ENCODE data around the gene DCTN2. TPM values are rescaled to one million over a fixed set of nuclear protein-coding genes. Genes with fewer than 3 reads are reported as not detected.

Gene DCTN2
- polyA plus RNA-seq, 1 donor (not counting 4 experiments of a cell fraction or from before 2014, with no cell fraction given), result 132 TPM

GRCh38 chr12:57552306-57552651 lies 5.3 kb upstream of the DCTN2 start:
- FAIRE-seq, result no peak
- Histone ChIP-seq H3K9me1 (ENCODE audit: control insufficient read depth, extremely low read depth, insufficient read depth, low read length) (no peaks in the 10 kb centered on the region), H3K9me3 (ENCODE audit: control insufficient read depth, low read depth, low read length) (no peaks in the 10 kb centered on the region), H2AFZ (ENCODE audit: control insufficient read depth, low read length) (no peak overlapping the region), H3K4me2 (ENCODE audit: control insufficient read depth, extremely low read depth, insufficient read depth, low read depth, low read length) (no peak overlapping the region), H3K36me3 (ENCODE audit: control insufficient read depth in 2 of 2, extremely low read depth in 1 of 2, insufficient read depth in 2 of 2, low read length in 2 of 2) (no peaks in the 10 kb centered on the region), H3K4me3 (ENCODE audit: control insufficient read depth in 2 of 3, extremely low read depth in 1 of 3, insufficient read depth in 2 of 3, low read depth in 1 of 3, low read length in 3 of 3) (no peak overlapping the region), H3K79me2 (ENCODE audit: control insufficient read depth, insufficient read depth, low read length) (no peaks in the 10 kb centered on the region), H4K20me1 (ENCODE audit: control insufficient read depth, extremely low read depth, insufficient read depth, low read length) (no peaks in the 10 kb centered on the region), H3K9ac (ENCODE audit: control insufficient read depth, extremely low read depth, insufficient read depth, low read length) (no peak overlapping the region), H3K27me3 (ENCODE audit: control insufficient read depth, extremely low read depth, insufficient read depth, low read length) (peaks cover 26% of the 10 kb centered on the region), H3K4me1 (ENCODE audit: control insufficient read depth, extremely low read depth, insufficient read depth, low read length) (peaks cover 3% of the 10 kb centered on the region), H3K27ac (ENCODE audit: control insufficient read depth, insufficient read depth, low read length) (no peak overlapping the region)
- dilution Hi-C loops (cut with MboI; ENCODE audit: extremely low pct_ligation_motif_present, low sequenced_read_pairs), result no loop called here
- DNase-seq (ENCODE audit: low read depth, low spot score), result no peak
- no peak for TF ChIP-seq EZH2 (IDR thresholded peaks at IDR 0.05; ENCODE audit: low read length)
- TF ChIP-seq CTCF (optimal IDR thresholded peaks at IDR 0.05 in 1 of 3, IDR thresholded peaks at IDR 0.05 in 1 of 3, conservative IDR thresholded peaks at IDR 0.05 in 1 of 3; ENCODE audit: extremely low read depth in 1 of 3, insufficient read depth in 2 of 3, low read length in 3 of 3), result no peak

- no peak for TF ChIP-seq CTCF (optimal IDR thresholded peaks at IDR 0.05 in 1 of 3, IDR thresholded peaks at IDR 0.05 in 1 of 3, conservative IDR thresholded peaks at IDR 0.05 in 1 of 3; ENCODE audit: extremely low read depth in 1 of 3, insufficient read depth in 2 of 3, low read length in 3 of 3)
- no peak for TF ChIP-seq EZH2 (IDR thresholded peaks at IDR 0.05; ENCODE audit: low read length)
- H3K27ac ChIP-seq (ENCODE audit: control insufficient read depth, insufficient read depth, low read length), result no peak overlapping the region
- no peak overlapping the region for H3K9ac ChIP-seq (ENCODE audit: control insufficient read depth, extremely low read depth, insufficient read depth, low read length)
- no peak overlapping the region for H2AFZ ChIP-seq (ENCODE audit: control insufficient read depth, low read length)
- no peak for DNase-seq (ENCODE audit: low read depth, low spot score)
- peaks cover 4% of the 10 kb centered on the region for H3K4me1 ChIP-seq (ENCODE audit: control insufficient read depth, extremely low read depth, insufficient read depth, low read length)
- H3K36me3 ChIP-seq (ENCODE audit: control insufficient read depth in 2 of 2, extremely low read depth in 1 of 2, insufficient read depth in 2 of 2, low read length in 2 of 2), result no peaks in the 10 kb centered on the region
- H3K4me3 ChIP-seq (ENCODE audit: control insufficient read depth in 2 of 3, extremely low read depth in 1 of 3, insufficient read depth in 2 of 3, low read depth in 1 of 3, low read length in 3 of 3), result no peak overlapping the region
- no peak overlapping the region for H3K4me2 ChIP-seq (ENCODE audit: control insufficient read depth, extremely low read depth, insufficient read depth, low read depth, low read length)
- H3K27me3 ChIP-seq (ENCODE audit: control insufficient read depth, extremely low read depth, insufficient read depth, low read length), result peaks cover 26% of the 10 kb centered on the region
- H4K20me1 ChIP-seq (ENCODE audit: control insufficient read depth, extremely low read depth, insufficient read depth, low read length), result no peaks in the 10 kb centered on the region
- H3K79me2 ChIP-seq (ENCODE audit: control insufficient read depth, insufficient read depth, low read length), result peaks cover under 1% of the 10 kb centered on the region
- H3K9me1 ChIP-seq (ENCODE audit: control insufficient read depth, extremely low read depth, insufficient read depth, low read length), result no peaks in the 10 kb centered on the region
- FAIRE-seq, result no peak
- dilution Hi-C loops (cut with MboI; ENCODE audit: extremely low pct_ligation_motif_present, low sequenced_read_pairs), result no loop called here
- H3K9me3 ChIP-seq (ENCODE audit: control insufficient read depth, low read depth, low read length), result no peaks in the 10 kb centered on the region
Observed at GRCh38 chr12:57551637-57552305, 4.8 kb upstream of the DCTN2 start.
